ENCODE measurements around the gene LTF. TPM values are rescaled to one million over a fixed set of nuclear protein-coding genes. Genes with fewer than 3 reads are reported as not detected.

The LTF gene
- total RNA-seq, 1 experiment from 2014 or later, result not detected

DNA sequence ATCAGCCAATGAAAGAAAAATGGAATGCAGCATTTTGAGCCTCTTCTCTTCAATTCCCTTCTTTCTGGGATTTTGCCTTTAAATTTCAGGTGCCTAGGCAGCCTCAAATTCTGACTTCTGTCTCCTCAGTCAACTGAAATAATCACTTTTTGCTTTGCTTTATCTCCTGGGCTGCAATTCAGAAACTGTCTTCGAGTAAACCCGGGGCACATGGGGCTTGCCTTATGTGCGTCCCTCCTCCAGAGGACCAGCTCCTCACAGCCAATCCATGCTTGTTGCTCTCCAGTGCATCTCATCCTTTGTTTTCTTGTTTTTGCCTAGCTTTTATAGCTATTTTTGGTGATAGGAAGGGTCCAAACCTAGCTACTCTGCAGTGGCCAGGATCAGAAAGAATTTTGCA, 41.8 kb upstream of the LTF start (continued):
- TF ChIP-seq, protein P1, sequence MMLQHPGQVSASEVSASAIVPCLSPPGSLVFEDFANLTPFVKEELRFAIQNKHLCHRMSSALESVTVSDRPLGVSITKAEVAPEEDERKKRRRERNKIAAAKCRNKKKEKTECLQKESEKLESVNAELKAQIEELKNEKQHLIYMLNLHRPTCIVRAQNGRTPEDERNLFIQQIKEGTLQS (IDR thresholded peaks at IDR 0.05), result no peak
- no peak for TF ChIP-seq TCF7L2 (IDR thresholded peaks at IDR 0.05; ENCODE audit: borderline replicate concordance, extremely low read depth, insufficient read depth, insufficient read length)
- TF ChIP-seq, protein P2, sequence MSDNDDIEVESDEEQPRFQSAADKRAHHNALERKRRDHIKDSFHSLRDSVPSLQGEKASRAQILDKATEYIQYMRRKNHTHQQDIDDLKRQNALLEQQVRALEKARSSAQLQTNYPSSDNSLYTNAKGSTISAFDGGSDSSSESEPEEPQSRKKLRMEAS (IDR thresholded peaks at IDR 0.05), result no peak
- TF ChIP-seq, protein P3, sequence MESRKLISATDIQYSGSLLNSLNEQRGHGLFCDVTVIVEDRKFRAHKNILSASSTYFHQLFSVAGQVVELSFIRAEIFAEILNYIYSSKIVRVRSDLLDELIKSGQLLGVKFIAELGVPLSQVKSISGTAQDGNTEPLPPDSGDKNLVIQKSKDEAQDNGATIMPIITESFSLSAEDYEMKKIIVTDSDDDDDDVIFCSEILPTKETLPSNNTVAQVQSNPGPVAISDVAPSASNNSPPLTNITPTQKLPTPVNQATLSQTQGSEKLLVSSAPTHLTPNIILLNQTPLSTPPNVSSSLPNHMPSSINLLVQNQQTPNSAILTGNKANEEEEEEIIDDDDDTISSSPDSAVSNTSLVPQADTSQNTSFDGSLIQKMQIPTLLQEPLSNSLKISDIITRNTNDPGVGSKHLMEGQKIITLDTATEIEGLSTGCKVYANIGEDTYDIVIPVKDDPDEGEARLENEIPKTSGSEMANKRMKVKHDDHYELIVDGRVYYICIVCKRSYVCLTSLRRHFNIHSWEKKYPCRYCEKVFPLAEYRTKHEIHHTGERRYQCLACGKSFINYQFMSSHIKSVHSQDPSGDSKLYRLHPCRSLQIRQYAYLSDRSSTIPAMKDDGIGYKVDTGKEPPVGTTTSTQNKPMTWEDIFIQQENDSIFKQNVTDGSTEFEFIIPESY (IDR thresholded peaks at IDR 0.05; ENCODE audit: extremely low read depth, insufficient replicate concordance, low read length), result no peak
- TF ChIP-seq EZH2 (IDR thresholded peaks at IDR 0.05), result no peak
- no peak for TF ChIP-seq CEBPB (IDR thresholded peaks at IDR 0.05; ENCODE audit: low read depth)
- TF ChIP-seq CBX3 (IDR thresholded peaks at IDR 0.05; ENCODE audit: low read depth), result no peak
- TF ChIP-seq SIN3A (IDR thresholded peaks at IDR 0.05; ENCODE audit: low read depth), result no peak
- TF ChIP-seq YY1 (IDR thresholded peaks at IDR 0.05; ENCODE audit: extremely low read depth, insufficient replicate concordance, low read depth, low read length), result no peak
- TF ChIP-seq RAD21 (IDR thresholded peaks at IDR 0.05; ENCODE audit: low read depth), result no peak

DNA sequence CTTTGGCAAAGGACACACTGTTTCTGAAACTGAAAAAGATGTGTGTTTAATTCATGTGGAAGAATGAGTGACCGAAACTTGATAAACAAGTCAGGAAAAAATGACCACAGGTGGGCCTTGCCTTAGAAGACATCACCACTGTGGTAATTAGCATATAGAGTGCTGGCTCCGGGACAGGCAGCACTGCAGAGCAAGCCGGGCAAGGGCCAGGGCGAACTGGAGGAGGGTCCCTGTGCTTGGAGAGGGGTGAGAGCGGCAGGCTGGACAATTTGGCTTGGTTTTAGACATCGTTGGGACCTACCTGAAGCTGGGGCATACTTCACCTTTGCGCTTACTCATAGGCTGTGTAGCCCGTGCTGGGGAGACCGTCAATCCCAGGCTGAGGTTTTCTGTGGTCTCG, 41.2 kb upstream of the LTF start:
- ChIA-PET CTCF (no interaction called here), RAD21 (ENCODE audit: low non-redundant PET in 1 of 2, low total read pairs in 2 of 2, uncharacterized antibody in 2 of 2, unreplicated experiment in 2 of 2) (no interaction called here), POLR2A (no interaction called here)
- ATAC-seq (no peak), DNase-seq (ENCODE audit: low read depth, low spot score) (no peak)
- intact Hi-C loops (cut with micrococcal nuclease), result no loop called here
- H3K27ac ChIP-seq (ENCODE audit: low read depth, low read length), result no peak overlapping the region
- H3K4me1 ChIP-seq (ENCODE audit: control insufficient read depth in 1 of 2, insufficient read depth in 2 of 2, low read length in 2 of 2), result no peaks in the 10 kb centered on the region
- no peaks in the 10 kb centered on the region for H3K79me2 ChIP-seq (ENCODE audit: insufficient read depth, low read length)
- no peaks in the 10 kb centered on the region for H3K27me3 ChIP-seq (ENCODE audit: insufficient read depth, low read length)
- H3K9me3 ChIP-seq (ENCODE audit: control insufficient read depth in 1 of 2, insufficient read depth in 1 of 2, low read depth in 1 of 2, low read length in 2 of 2), result no peaks in the 10 kb centered on the region
- no peak overlapping the region for H3K4me3 ChIP-seq (replicated peaks in 1 of 2; ENCODE audit: low read depth in 1 of 2, low read length in 2 of 2)
- H3K4me2 ChIP-seq (ENCODE audit: low read length), result no peak overlapping the region
- no peaks in the 10 kb centered on the region for H4K20me1 ChIP-seq (ENCODE audit: insufficient read depth)
- no peaks in the 10 kb centered on the region for H3K36me3 ChIP-seq (ENCODE audit: control insufficient read depth in 1 of 2, insufficient read depth in 2 of 2, low read length in 2 of 2)
- no peak overlapping the region for H3K9ac ChIP-seq (ENCODE audit: low read length)
- BruUV-seq (replicated peaks), result no TSS peak
- H2AFZ ChIP-seq (ENCODE audit: low read depth, low read length, poor library complexity, severe bottlenecking), result no peak overlapping the region
- H3K9me2 ChIP-seq (ENCODE audit: insufficient read depth), result no peaks in the 10 kb centered on the region
- TF ChIP-seq, protein P1 (IDR thresholded peaks at IDR 0.05), result no peak
- TF ChIP-seq SP1 (IDR thresholded peaks at IDR 0.05; ENCODE audit: low read depth) (no peak), EZH2 (IDR thresholded peaks at IDR 0.05) (no peak), ZFX (IDR thresholded peaks at IDR 0.05) (no peak), SIN3A (IDR thresholded peaks at IDR 0.05; ENCODE audit: low read depth) (no peak), POLR2A (IDR thresholded peaks at IDR 0.05; ENCODE audit: borderline replicate concordance, extremely low read depth, insufficient read depth, insufficient read length) (no peak), RAD21 (IDR thresholded peaks at IDR 0.05; ENCODE audit: low read depth) (no peak), SRF (IDR thresholded peaks at IDR 0.05; ENCODE audit: low read depth) (no peak), EGR1 (IDR thresholded peaks at IDR 0.05; ENCODE audit: low read depth) (no peak), CEBPB (IDR thresholded peaks at IDR 0.05; ENCODE audit: low read depth) (no peak), JUND (IDR thresholded peaks at IDR 0.05) (no peak)
- TF ChIP-seq, protein P4, sequence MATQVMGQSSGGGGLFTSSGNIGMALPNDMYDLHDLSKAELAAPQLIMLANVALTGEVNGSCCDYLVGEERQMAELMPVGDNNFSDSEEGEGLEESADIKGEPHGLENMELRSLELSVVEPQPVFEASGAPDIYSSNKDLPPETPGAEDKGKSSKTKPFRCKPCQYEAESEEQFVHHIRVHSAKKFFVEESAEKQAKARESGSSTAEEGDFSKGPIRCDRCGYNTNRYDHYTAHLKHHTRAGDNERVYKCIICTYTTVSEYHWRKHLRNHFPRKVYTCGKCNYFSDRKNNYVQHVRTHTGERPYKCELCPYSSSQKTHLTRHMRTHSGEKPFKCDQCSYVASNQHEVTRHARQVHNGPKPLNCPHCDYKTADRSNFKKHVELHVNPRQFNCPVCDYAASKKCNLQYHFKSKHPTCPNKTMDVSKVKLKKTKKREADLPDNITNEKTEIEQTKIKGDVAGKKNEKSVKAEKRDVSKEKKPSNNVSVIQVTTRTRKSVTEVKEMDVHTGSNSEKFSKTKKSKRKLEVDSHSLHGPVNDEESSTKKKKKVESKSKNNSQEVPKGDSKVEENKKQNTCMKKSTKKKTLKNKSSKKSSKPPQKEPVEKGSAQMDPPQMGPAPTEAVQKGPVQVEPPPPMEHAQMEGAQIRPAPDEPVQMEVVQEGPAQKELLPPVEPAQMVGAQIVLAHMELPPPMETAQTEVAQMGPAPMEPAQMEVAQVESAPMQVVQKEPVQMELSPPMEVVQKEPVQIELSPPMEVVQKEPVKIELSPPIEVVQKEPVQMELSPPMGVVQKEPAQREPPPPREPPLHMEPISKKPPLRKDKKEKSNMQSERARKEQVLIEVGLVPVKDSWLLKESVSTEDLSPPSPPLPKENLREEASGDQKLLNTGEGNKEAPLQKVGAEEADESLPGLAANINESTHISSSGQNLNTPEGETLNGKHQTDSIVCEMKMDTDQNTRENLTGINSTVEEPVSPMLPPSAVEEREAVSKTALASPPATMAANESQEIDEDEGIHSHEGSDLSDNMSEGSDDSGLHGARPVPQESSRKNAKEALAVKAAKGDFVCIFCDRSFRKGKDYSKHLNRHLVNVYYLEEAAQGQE (IDR thresholded peaks at IDR 0.05; ENCODE audit: low read depth), result no peak
- TF ChIP-seq, protein P3 (IDR thresholded peaks at IDR 0.05; ENCODE audit: extremely low read depth, insufficient replicate concordance, low read length), result no peak
- TF ChIP-seq, protein P2 (IDR thresholded peaks at IDR 0.05), result no peak
